Superior temporal gyrus (tissue), 1 donor: ENCODE data around the gene ANKH.
"Not testable (repeated sequence)": the region's sequence is repeated elsewhere in the genome, so short reads cannot be mapped to it uniquely, and the experiment has no call there.

Source experiments
- DNase-seq: peaks from one replicate; pipeline ENCODE4 v3.0.0-alpha.2; 2016; ENCODE audit errors: extremely low spot score

ANKH gene

GRCh38 chr5:14854799-14855198, 16.8 kb downstream of the ANKH start:
- DNase-seq, result no peak

- no peak for DNase-seq
Measured at GRCh38 chr5:14853685-14854084, 17.9 kb downstream of the ANKH start.

- DNase-seq, result no peak
Measured at GRCh38 chr5:14852779-14853178, 18.8 kb downstream of the ANKH start.

- DNase-seq, result no peak
Measured at GRCh38 chr5:14851999-14852526, 19.5 kb downstream of the ANKH start.

- no peak for DNase-seq
Measured at GRCh38 chr5:14851597-14851996, 20.0 kb downstream of the ANKH start.

- DNase-seq, result no peak
Measured at GRCh38 chr5:14851050-14851419, 20.5 kb downstream of the ANKH start.

GRCh38 chr5:14850419-14851049, 21.0 kb downstream of the ANKH start:
- no peak for DNase-seq

GRCh38 chr5:14849516-14850294, 21.9 kb downstream of the ANKH start:
- DNase-seq, result no peak

GRCh38 chr5:14848942-14849341, 22.6 kb downstream of the ANKH start:
- DNase-seq, result not testable (repeated sequence)

- no peak for DNase-seq
Measured at GRCh38 chr5:14848385-14848784, 23.2 kb downstream of the ANKH start.

GRCh38 chr5:14847471-14847870, 24.1 kb downstream of the ANKH start:
- DNase-seq, result no peak

- no peak for DNase-seq
Measured at GRCh38 chr5:14842117-14842516, 29.5 kb downstream of the ANKH start.

- no peak for DNase-seq
Measured at GRCh38 chr5:14840624-14841023, 31.0 kb downstream of the ANKH start.

- DNase-seq, result no peak
Measured at GRCh38 chr5:14838396-14839319, 32.9 kb downstream of the ANKH start.

GRCh38 chr5:14837423-14838122, 34.0 kb downstream of the ANKH start:
- not testable (repeated sequence) for DNase-seq

GRCh38 chr5:14834584-14835550, 36.7 kb downstream of the ANKH start:
- DNase-seq, result no peak

GRCh38 chr5:14834062-14834461, 37.5 kb downstream of the ANKH start:
- no peak for DNase-seq

GRCh38 chr5:14831006-14831338, 40.6 kb downstream of the ANKH start:
- DNase-seq, result no peak

- no peak for DNase-seq
Measured at GRCh38 chr5:14830210-14831005, 41.2 kb downstream of the ANKH start.

GRCh38 chr5:14829396-14829795, 42.2 kb downstream of the ANKH start:
- DNase-seq, result no peak
